Karpas-422 (cell line): Measurements from ENCODE around the gene RAD18. TPM values are rescaled to one million over a fixed set of nuclear protein-coding genes. Genes with fewer than 3 reads are reported as not detected.

Experiments used
- DNase-seq: peaks from one replicate; pipeline ENCODE4 v3.0.0-alpha.2; 2015
- H2AFZ ChIP-seq: fragments of 200-600 bp; sonication (generic); 2 replicates; pipeline ENCODE4 v1.6.1; 2014; ENCODE audit warnings: antibody characterized with exemption, low read length, mixed read lengths
- H3K27ac ChIP-seq: fragments of 200-600 bp; sonication (generic); 2 replicates; pipeline ENCODE4 v1.5.1; 2014; ENCODE audit warnings: mild to moderate bottlenecking, low read length, moderate library complexity
- H3K27me3 ChIP-seq: fragments of 200-600 bp; sonication (generic); 2 replicates; pipeline ENCODE4 v1.6.1; 2014; ENCODE audit warnings: low read length, mixed read lengths
- H3K36me3 ChIP-seq: fragments of 200-600 bp; sonication (generic); 2 replicates; pipeline ENCODE4 v1.6.1; 2014; ENCODE audit warnings: low read length, mixed read lengths; ENCODE audit not compliant: insufficient read depth
- H3K4me1 ChIP-seq: fragments of 200-600 bp; sonication (generic); 2 replicates; pipeline ENCODE4 v1.6.1; 2014; ENCODE audit warnings: mild to moderate bottlenecking, low read length, mixed read lengths
- H3K4me2 ChIP-seq: fragments of 200-600 bp; sonication (generic); 2 replicates; pipeline ENCODE4 v1.6.1; 2014; ENCODE audit warnings: low read length, low read depth, mild to moderate bottlenecking; ENCODE audit not compliant: poor library complexity, severe bottlenecking
- H3K4me3 ChIP-seq: fragments of 200-600 bp; sonication (generic); 2 replicates; pipeline ENCODE4 v1.5.1; 2014; ENCODE audit warnings: mild to moderate bottlenecking, antibody characterized with exemption, low read length, mixed read lengths
- H3K79me2 ChIP-seq: fragments of 200-600 bp; sonication (generic); 2 replicates; pipeline ENCODE4 v1.6.1; 2014; ENCODE audit warnings: mild to moderate bottlenecking, low read length, mixed read lengths
- H3K9ac ChIP-seq: fragments of 200-600 bp; sonication (generic); 2 replicates; pipeline ENCODE4 v1.6.0; 2014; ENCODE audit warnings: low read length
- H3K9me2 ChIP-seq: fragments of 200-600 bp; sonication (generic), shearing (Covaris generic); replicated peaks from 2 replicates; pipeline ENCODE4 v1.6.0; 2014; ENCODE audit warnings: mild to moderate bottlenecking, low read length, moderate library complexity; ENCODE audit not compliant: insufficient read depth
- H3K9me3 ChIP-seq: fragments of 300-700, 200-600 bp; sonication (generic); 2 replicates; pipeline ENCODE4 v1.6.1; 2014; ENCODE audit warnings: low read length, mixed read lengths
- H4K20me1 ChIP-seq: fragments of 200-600 bp; sonication (generic); 2 replicates; pipeline ENCODE4 v1.6.1; 2014; ENCODE audit warnings: mild to moderate bottlenecking, antibody characterized with exemption, low read length, low read depth; ENCODE audit not compliant: insufficient read depth
- total RNA-seq: library from RNA; depleted of rRNA; stranded (reverse); fragments of >200 nt; shearing (Covaris generic); gene quantifications from 2 replicates; pipeline ENCODE4 v1.2.3, GENCODE V29; 2014; ENCODE audit warnings: low replicate concordance

The RAD18 gene
- total RNA-seq, 1 experiment from 2014 or later, result 48.2 TPM

- Histone ChIP-seq H3K9me2 (no peaks in the 10 kb centered on the region), H2AFZ (no peak overlapping the region), H3K27ac (no peak overlapping the region), H3K36me3 (no peaks in the 10 kb centered on the region), H3K4me1 (no peaks in the 10 kb centered on the region), H3K9ac (no peak overlapping the region), H3K4me3 (no peak overlapping the region), H3K27me3 (no peaks in the 10 kb centered on the region), H3K79me2 (no peaks in the 10 kb centered on the region), H3K4me2 (no peak overlapping the region), H3K9me3 (no peaks in the 10 kb centered on the region), H4K20me1 (no peaks in the 10 kb centered on the region)
- no peak for DNase-seq
Observed at GRCh38 chr3:8856721-8857120, 106.6 kb downstream of the RAD18 start.

GRCh38 chr3:8856071-8856470, 107.2 kb downstream of the RAD18 start:
- no peaks in the 10 kb centered on the region for H3K4me1 ChIP-seq
- no peaks in the 10 kb centered on the region for H3K79me2 ChIP-seq
- H3K27ac ChIP-seq, result no peak overlapping the region
- H3K36me3 ChIP-seq, result no peaks in the 10 kb centered on the region
- no peaks in the 10 kb centered on the region for H4K20me1 ChIP-seq
- no peaks in the 10 kb centered on the region for H3K9me2 ChIP-seq
- H3K4me3 ChIP-seq, result no peak overlapping the region
- H3K9ac ChIP-seq, result no peak overlapping the region
- no peak overlapping the region for H3K4me2 ChIP-seq
- no peak for DNase-seq
- H3K9me3 ChIP-seq, result no peaks in the 10 kb centered on the region
- no peaks in the 10 kb centered on the region for H3K27me3 ChIP-seq
- H2AFZ ChIP-seq, result no peak overlapping the region

- Histone ChIP-seq H3K4me2 (no peak overlapping the region), H3K9ac (no peak overlapping the region), H3K36me3 (no peaks in the 10 kb centered on the region), H3K4me1 (no peaks in the 10 kb centered on the region), H3K27ac (no peak overlapping the region), H3K27me3 (no peaks in the 10 kb centered on the region), H3K9me3 (no peaks in the 10 kb centered on the region), H3K9me2 (no peaks in the 10 kb centered on the region), H3K4me3 (no peak overlapping the region), H3K79me2 (no peaks in the 10 kb centered on the region), H2AFZ (no peak overlapping the region), H4K20me1 (no peaks in the 10 kb centered on the region)
- DNase-seq, result no peak
Observed at GRCh38 chr3:8854656-8855055, 108.6 kb downstream of the RAD18 start.

- H4K20me1 ChIP-seq, result no peaks in the 10 kb centered on the region
- H3K9ac ChIP-seq, result no peak overlapping the region
- H3K9me2 ChIP-seq, result no peaks in the 10 kb centered on the region
- H3K4me3 ChIP-seq, result no peak overlapping the region
- no peak overlapping the region for H3K4me2 ChIP-seq
- no peak for DNase-seq
- H3K4me1 ChIP-seq, result no peaks in the 10 kb centered on the region
- no peak overlapping the region for H3K27ac ChIP-seq
- H2AFZ ChIP-seq, result no peak overlapping the region
- H3K79me2 ChIP-seq, result no peaks in the 10 kb centered on the region
- H3K9me3 ChIP-seq, result no peaks in the 10 kb centered on the region
- H3K36me3 ChIP-seq, result no peaks in the 10 kb centered on the region
- no peaks in the 10 kb centered on the region for H3K27me3 ChIP-seq
Observed at GRCh38 chr3:8853081-8853480, 110.2 kb downstream of the RAD18 start.

GRCh38 chr3:8852511-8852910, 110.8 kb downstream of the RAD18 start:
- H3K9me3 ChIP-seq, result no peaks in the 10 kb centered on the region
- H3K27ac ChIP-seq, result no peak overlapping the region
- no peaks in the 10 kb centered on the region for H3K4me1 ChIP-seq
- H3K4me2 ChIP-seq, result no peak overlapping the region
- no peak overlapping the region for H3K4me3 ChIP-seq
- H3K36me3 ChIP-seq, result no peaks in the 10 kb centered on the region
- H3K27me3 ChIP-seq, result no peaks in the 10 kb centered on the region
- H3K9me2 ChIP-seq, result no peaks in the 10 kb centered on the region
- H4K20me1 ChIP-seq, result no peaks in the 10 kb centered on the region
- no peaks in the 10 kb centered on the region for H3K79me2 ChIP-seq
- H2AFZ ChIP-seq, result no peak overlapping the region
- no peak overlapping the region for H3K9ac ChIP-seq
- DNase-seq, result no peak

GRCh38 chr3:8851703-8852102, 111.6 kb downstream of the RAD18 start:
- Histone ChIP-seq H3K4me1 (no peaks in the 10 kb centered on the region), H3K9me3 (no peaks in the 10 kb centered on the region), H4K20me1 (no peaks in the 10 kb centered on the region), H3K4me3 (no peak overlapping the region), H3K79me2 (no peaks in the 10 kb centered on the region), H3K27me3 (no peaks in the 10 kb centered on the region), H3K9ac (no peak overlapping the region), H3K4me2 (no peak overlapping the region), H3K27ac (no peak overlapping the region), H2AFZ (no peak overlapping the region), H3K36me3 (no peaks in the 10 kb centered on the region), H3K9me2 (no peaks in the 10 kb centered on the region)
- no peak for DNase-seq

- Histone ChIP-seq H3K9ac (no peak overlapping the region), H3K79me2 (no peaks in the 10 kb centered on the region), H2AFZ (no peak overlapping the region), H3K4me1 (no peaks in the 10 kb centered on the region), H3K27me3 (no peaks in the 10 kb centered on the region), H3K36me3 (no peaks in the 10 kb centered on the region), H3K4me3 (no peak overlapping the region), H3K4me2 (no peak overlapping the region), H4K20me1 (no peaks in the 10 kb centered on the region), H3K27ac (no peak overlapping the region), H3K9me3 (no peaks in the 10 kb centered on the region), H3K9me2 (no peaks in the 10 kb centered on the region)
- no peak for DNase-seq
Observed at GRCh38 chr3:8848696-8849131, 114.6 kb downstream of the RAD18 start.

- no peak overlapping the region for H3K4me2 ChIP-seq
- no peaks in the 10 kb centered on the region for H3K9me2 ChIP-seq
- no peak overlapping the region for H3K4me3 ChIP-seq
- H3K9ac ChIP-seq, result no peak overlapping the region
- DNase-seq, result no peak
- H3K27me3 ChIP-seq, result no peaks in the 10 kb centered on the region
- H3K9me3 ChIP-seq, result no peaks in the 10 kb centered on the region
- no peaks in the 10 kb centered on the region for H3K36me3 ChIP-seq
- no peak overlapping the region for H2AFZ ChIP-seq
- H3K79me2 ChIP-seq, result no peaks in the 10 kb centered on the region
- no peak overlapping the region for H3K27ac ChIP-seq
- H3K4me1 ChIP-seq, result no peaks in the 10 kb centered on the region
- H4K20me1 ChIP-seq, result no peaks in the 10 kb centered on the region
Observed at GRCh38 chr3:8847317-8847716, 116.0 kb downstream of the RAD18 start.

GRCh38 chr3:8846176-8846575, 117.1 kb downstream of the RAD18 start:
- Histone ChIP-seq H4K20me1 (no peaks in the 10 kb centered on the region), H3K79me2 (no peaks in the 10 kb centered on the region), H3K9ac (no peak overlapping the region), H3K4me1 (no peaks in the 10 kb centered on the region), H3K9me3 (no peaks in the 10 kb centered on the region), H3K27me3 (no peaks in the 10 kb centered on the region), H3K36me3 (no peaks in the 10 kb centered on the region), H3K9me2 (no peaks in the 10 kb centered on the region), H3K4me3 (no peak overlapping the region), H3K4me2 (no peak overlapping the region), H2AFZ (no peak overlapping the region), H3K27ac (no peak overlapping the region)
- no peak for DNase-seq
